Neuronal stem cell (in vitro differentiated cells): Measurements from ENCODE around the gene WASL.

Source experiments
- DNase-seq: peaks from one replicate; pipeline ENCODE4 v3.0.0-alpha.2; 2013; ENCODE audit warnings: low spot score
- H2AFZ ChIP-seq: one replicate; pipeline ENCODE4 v1.6.1; 2013; ENCODE audit warnings: mild to moderate bottlenecking, low read length, inconsistent platforms
- H2AK5ac ChIP-seq: 2 replicates; pipeline ENCODE4 v1.6.1; 2013; ENCODE audit warnings: low read depth, mild to moderate bottlenecking, inconsistent platforms, low read length, moderate library complexity, mixed read lengths
- H2BK120ac ChIP-seq: 2 replicates; pipeline ENCODE4 v1.6.1; 2013; ENCODE audit warnings: low read depth, mild to moderate bottlenecking, inconsistent platforms, low read length, moderate library complexity, mixed read lengths
- H2BK12ac ChIP-seq: one replicate; pipeline ENCODE4 v1.6.1; 2013; ENCODE audit warnings: low read length, inconsistent platforms
- H2BK15ac ChIP-seq: 2 replicates; pipeline ENCODE4 v1.6.1; 2013; ENCODE audit warnings: mild to moderate bottlenecking, low read length, inconsistent platforms, mixed read lengths
- H2BK5ac ChIP-seq: one replicate; pipeline ENCODE4 v1.6.1; 2013; ENCODE audit warnings: inconsistent platforms, mild to moderate bottlenecking, low read length, moderate library complexity
- H3K14ac ChIP-seq: one replicate; pipeline ENCODE4 v1.6.1; 2013; ENCODE audit warnings: low read length, inconsistent platforms
- H3K18ac ChIP-seq: 2 replicates; pipeline ENCODE4 v1.6.1; 2013; ENCODE audit warnings: low read length, inconsistent platforms
- H3K23ac ChIP-seq: 2 replicates; pipeline ENCODE4 v1.6.1; 2013; ENCODE audit warnings: low read depth, mild to moderate bottlenecking, mixed read lengths, low read length, inconsistent platforms; ENCODE audit not compliant: poor library complexity
- H3K27ac ChIP-seq: replicated peaks from 3 replicates; pipeline ENCODE4 v1.5.1; 2013; ENCODE audit warnings: low read length, inconsistent platforms
- H3K27me3 ChIP-seq, 3 experiments: 2 replicates each; pipeline ENCODE4 v1.6.1; 2013; ENCODE audit warnings: low read length in 3 of 3, mild to moderate bottlenecking in 2 of 3, inconsistent platforms in 1 of 3, low read depth in 1 of 3, mixed read lengths in 1 of 3, moderate library complexity in 1 of 3; ENCODE audit not compliant: control insufficient read depth in 3 of 3, insufficient read depth in 3 of 3
- H3K36me3 ChIP-seq, 2 donors: replicated peaks in 1 of 2; 2 replicates each; pipeline ENCODE4 v1.6.1; 2013; ENCODE audit warnings: low read length in 2 of 2; ENCODE audit not compliant: control insufficient read depth in 2 of 2, insufficient read depth in 2 of 2
- H3K4ac ChIP-seq: 2 replicates; pipeline ENCODE4 v1.6.1; 2013; ENCODE audit warnings: inconsistent platforms, mild to moderate bottlenecking, low read length, moderate library complexity
- H3K4me1 ChIP-seq, 2 donors: 1 replicate in 1 of 2; 2 replicates in 1 of 2; pipeline ENCODE4 v1.6.1; 2013; ENCODE audit warnings: low read length in 2 of 2, low read depth in 1 of 2; ENCODE audit not compliant: control insufficient read depth in 2 of 2, insufficient read depth in 1 of 2
- H3K4me2 ChIP-seq: one replicate; pipeline ENCODE4 v1.6.1; 2013; ENCODE audit warnings: mild to moderate bottlenecking, low read length, inconsistent platforms; ENCODE audit not compliant: insufficient read depth, poor library complexity, severe bottlenecking
- H3K4me3 ChIP-seq, 2 donors: 2 replicates each; pipeline ENCODE4 v1.5.1; 2013; ENCODE audit warnings: low read length in 2 of 2, mild to moderate bottlenecking in 2 of 2, inconsistent platforms in 1 of 2, moderate library complexity in 1 of 2
- H3K79me1 ChIP-seq: one replicate; pipeline ENCODE4 v1.6.1; 2013; ENCODE audit warnings: low read depth, mild to moderate bottlenecking, inconsistent platforms, low read length, moderate library complexity
- H3K9ac ChIP-seq: one replicate; pipeline ENCODE4 v1.6.1; 2013; ENCODE audit warnings: mild to moderate bottlenecking, low read depth, low read length, inconsistent platforms; ENCODE audit not compliant: poor library complexity
- H3K9me3 ChIP-seq, 2 donors: replicated peaks in 1 of 2; 2 replicates each; pipeline versions ENCODE3 to v1.6.1; 2013; ENCODE audit warnings: low read length in 2 of 2, mild to moderate bottlenecking in 2 of 2, inconsistent platforms in 1 of 2, low read depth in 1 of 2, mixed read lengths in 1 of 2, moderate library complexity in 1 of 2; ENCODE audit not compliant: control insufficient read depth in 2 of 2, insufficient read depth in 1 of 2
- H4K8ac ChIP-seq: one replicate; pipeline ENCODE4 v1.6.1; 2013; ENCODE audit warnings: low read depth, mild to moderate bottlenecking, inconsistent platforms, low read length, moderate library complexity
- H4K91ac ChIP-seq: one replicate; pipeline ENCODE4 v1.6.1; 2013; ENCODE audit warnings: low read length, low read depth, mild to moderate bottlenecking, inconsistent platforms; ENCODE audit not compliant: poor library complexity
- WGBS, 2 donors: extraction: QIAGEN DNeasy Blood & Tissue Kit; methylation state at CpG; one replicate each; pipeline ENCODE4 v1.1.7; 2013; ENCODE audit warnings: missing lambda C conversion rate in 2 of 2, mixed read lengths in 1 of 2; ENCODE audit not compliant: insufficient read length in 2 of 2, insufficient replicate concordance in 1 of 2; ENCODE audit errors: extremely low coverage in 2 of 2; 5-methylcytosine and 5-hydroxymethylcytosine counted together

WASL gene

GRCh38 chr7:123673752-123674398 lies 74.9 kb downstream of the WASL start:
- Histone ChIP-seq H3K36me3 (no peaks in the 10 kb centered on the region), H3K79me1 (no peaks in the 10 kb centered on the region), H3K4me2 (no peak overlapping the region)

DNA sequence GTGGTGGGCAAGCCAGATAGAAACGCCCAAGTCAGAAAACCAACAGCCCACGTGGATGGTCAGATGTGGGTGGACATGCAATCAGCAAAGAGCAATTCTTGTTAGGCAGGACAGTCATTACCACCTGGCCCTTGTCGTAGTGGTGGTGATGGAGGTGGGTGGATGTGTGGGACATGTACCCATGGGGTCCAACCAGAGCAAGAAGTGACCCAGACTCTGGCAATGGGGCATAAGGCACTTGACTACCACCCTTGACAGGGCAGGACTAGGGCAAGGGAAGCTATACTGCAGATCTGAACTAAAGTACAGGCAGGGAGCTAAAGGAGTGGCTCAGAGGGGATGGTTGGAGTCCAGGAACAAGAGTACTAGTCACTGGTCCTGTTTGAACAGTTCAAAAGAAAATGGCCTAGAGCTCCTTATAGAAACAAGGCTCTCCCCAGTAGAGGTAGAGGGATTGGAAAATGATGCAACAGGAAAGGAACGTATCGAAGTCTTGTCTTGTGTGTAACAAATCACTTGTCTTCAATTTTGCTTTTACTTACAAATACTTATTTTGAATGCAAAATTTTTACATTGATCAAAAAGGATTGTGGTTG lies 75.6 kb downstream of the WASL start:
- no peak overlapping the region for H3K9ac ChIP-seq
- no peak overlapping the region for H2BK12ac ChIP-seq
- DNase-seq: no peak
- H3K14ac ChIP-seq: no peak overlapping the region
- no peak overlapping the region for H3K4ac ChIP-seq
- H3K9me3 ChIP-seq: no peaks in the 10 kb centered on the region
- H3K36me3 ChIP-seq: no peaks in the 10 kb centered on the region
- no peaks in the 10 kb centered on the region for H3K79me1 ChIP-seq
- H3K4me3 ChIP-seq: no peak overlapping the region
- no CpG with 5 or more reads among the region's 5 CpGs for WGBS, 2 donors
- H4K91ac ChIP-seq: no peak overlapping the region
- H3K4me2 ChIP-seq: no peak overlapping the region
- no peak overlapping the region for H3K23ac ChIP-seq
- peaks cover 0 to 4% of the 10 kb centered on the region in 2 donors for H3K4me1 ChIP-seq
- H3K18ac ChIP-seq: peak overlapping the region; percentile 29
- H2AFZ ChIP-seq: no peak overlapping the region
- no peak overlapping the region for H2AK5ac ChIP-seq
- H2BK5ac ChIP-seq: no peak overlapping the region
- no peak overlapping the region for H2BK15ac ChIP-seq
- H2BK120ac ChIP-seq: no peak overlapping the region
- H3K27ac ChIP-seq: no peak overlapping the region
- H3K27me3 ChIP-seq: no peaks in the 10 kb centered on the region
- no peak overlapping the region for H4K8ac ChIP-seq

More at GRCh38 chr7:123673752-123674398, 74.9 kb downstream of the WASL start:
- Histone ChIP-seq H2BK120ac (no peak overlapping the region), H2BK15ac (no peak overlapping the region), H4K8ac (no peak overlapping the region), H2BK12ac (no peak overlapping the region), H3K4me1 (peaks cover 0 to 4% of the 10 kb centered on the region in 2 donors), H3K9ac (no peak overlapping the region), H2BK5ac (no peak overlapping the region), H2AFZ (no peak overlapping the region), H3K4me3 (no peak overlapping the region), H3K23ac (no peak overlapping the region), H3K14ac (no peak overlapping the region), H4K91ac (no peak overlapping the region), H3K27me3 (no peaks in the 10 kb centered on the region), H3K18ac (no peak overlapping the region), H3K9me3 (no peaks in the 10 kb centered on the region), H2AK5ac (no peak overlapping the region), H3K4ac (no peak overlapping the region), H3K27ac (no peak overlapping the region)
- WGBS, 2 donors: no CpG with 5 or more reads among the region's 3 CpGs
- no peak for DNase-seq

GRCh38 chr7:123669485-123669884 lies 79.3 kb downstream of the WASL start:
- H2BK15ac ChIP-seq: no peak overlapping the region
- H3K4me3 ChIP-seq: no peak overlapping the region
- no peaks in the 10 kb centered on the region for H3K79me1 ChIP-seq
- H3K9ac ChIP-seq: no peak overlapping the region
- no peak overlapping the region for H3K23ac ChIP-seq
- peaks cover 0 to 8% (median 0%) of the 10 kb centered on the region in 3 experiments for H3K27me3 ChIP-seq
- H3K27ac ChIP-seq: no peak overlapping the region
- H3K9me3 ChIP-seq: no peaks in the 10 kb centered on the region
- H2BK5ac ChIP-seq: no peak overlapping the region
- peaks cover 0 to 4% of the 10 kb centered on the region in 2 donors for H3K4me1 ChIP-seq
- H3K4me2 ChIP-seq: no peak overlapping the region
- no peak overlapping the region for H3K18ac ChIP-seq
- H3K4ac ChIP-seq: no peak overlapping the region
- H3K36me3 ChIP-seq: no peaks in the 10 kb centered on the region
- no peak overlapping the region for H2BK12ac ChIP-seq
- H2AK5ac ChIP-seq: no peak overlapping the region
- H4K8ac ChIP-seq: no peak overlapping the region
- no peak overlapping the region for H2BK120ac ChIP-seq
- no peak overlapping the region for H2AFZ ChIP-seq
- H3K14ac ChIP-seq: no peak overlapping the region
- no peak for DNase-seq
- 100% methylated on average over 1 to 2 of the region's 7 CpGs for whole genome bisulfite sequencing, 2 donors
- H4K91ac ChIP-seq: no peak overlapping the region

DNA sequence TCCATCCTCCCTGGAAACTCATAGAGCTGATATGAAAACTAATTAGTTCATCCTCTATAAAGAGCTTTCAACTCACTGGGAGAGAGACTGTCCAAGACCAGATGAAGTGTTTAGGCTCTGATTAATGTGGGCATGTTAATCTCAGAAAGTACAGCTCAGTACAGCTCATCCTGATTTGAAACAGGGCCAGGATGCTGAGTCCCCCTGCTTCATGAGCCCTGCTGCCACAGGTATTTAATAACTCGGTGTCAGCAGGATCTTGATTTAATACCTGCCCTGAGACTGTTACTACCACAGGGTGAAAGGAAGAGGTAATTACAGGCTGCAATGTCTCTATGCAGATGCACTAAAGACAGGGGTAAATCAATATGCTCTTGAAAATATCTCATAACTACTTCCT lies 82.3 kb downstream of the WASL start:
- H3K27me3 ChIP-seq: peaks cover 0 to 8% (median 0%) of the 10 kb centered on the region in 3 experiments
- no peak overlapping the region for H2AFZ ChIP-seq
- H3K36me3 ChIP-seq: no peaks in the 10 kb centered on the region
- H3K27ac ChIP-seq: no peak overlapping the region
- DNase-seq: no peak
- H3K4me2 ChIP-seq: no peak overlapping the region
- no peak overlapping the region for H2BK5ac ChIP-seq
- no peak overlapping the region for H4K91ac ChIP-seq
- no peak overlapping the region for H3K4me3 ChIP-seq
- WGBS, 2 donors: no CpG with 5 or more reads among the region's 1 CpG
- no peak overlapping the region for H3K18ac ChIP-seq
- no peak overlapping the region for H2BK12ac ChIP-seq
- no peak overlapping the region for H4K8ac ChIP-seq
- H3K4ac ChIP-seq: no peak overlapping the region
- H2AK5ac ChIP-seq: no peak overlapping the region
- H3K23ac ChIP-seq: no peak overlapping the region
- H3K79me1 ChIP-seq: no peaks in the 10 kb centered on the region
- no peak overlapping the region for H3K14ac ChIP-seq
- H3K9ac ChIP-seq: no peak overlapping the region
- no peaks in the 10 kb centered on the region for H3K4me1 ChIP-seq
- H3K9me3 ChIP-seq: no peaks in the 10 kb centered on the region
- no peak overlapping the region for H2BK15ac ChIP-seq
- H2BK120ac ChIP-seq: no peak overlapping the region
